Measurements from ENCODE around the gene DGCR8.

- no peak for TF ChIP-seq CTCF (IDR thresholded peaks at IDR 0.05)
- no peak for TF ChIP-seq POLR2A (IDR thresholded peaks at IDR 0.05)
Measured at GRCh38 chr22:20140521-20140964, 60.5 kb downstream of the DGCR8 start.
